Esophagus squamous epithelium (tissue), 4 donors: Measurements from ENCODE around the gene CIAO3.

Source experiments
- CTCF ChIP-seq, 6 experiments: fragments of 450-650 bp in 4 of 6; fragments of 200-600 bp in 2 of 6; sonication (generic) in 2 of 6; IDR thresholded peaks; one replicate each; pipeline ENCODE4 v1.5.1; 2016 to 2019; ENCODE audit warnings: antibody characterized with exemption in 6 of 6, mild to moderate bottlenecking in 4 of 6, moderate library complexity in 4 of 6
- POLR2A ChIP-seq, 4 donors: fragments of 450-650 bp; IDR thresholded peaks; one replicate each; pipeline ENCODE4 v1.6.1; 2017; ENCODE audit warnings: antibody characterized with exemption in 4 of 4, mild to moderate bottlenecking in 4 of 4, moderate library complexity in 3 of 4

GRCh38 chr16:707062-707538 is 33.7 kb downstream of the CIAO3 start:
- TF ChIP-seq CTCF (IDR thresholded peaks at IDR 0.05) (no peak), POLR2A (IDR thresholded peaks at IDR 0.05) (no peak)
